Measurements from ENCODE around the gene ZNF433.

Gene ZNF433

GRCh38 chr19:11973019-11973810 is 62.3 kb downstream of the ZNF433 start:
- no peak overlapping the region for H3K4me3 ChIP-seq (replicated peaks; ENCODE audit: low read depth, low read length)
- no peak for DNase-seq (ENCODE audit: extremely low read depth, low read depth)
- no peak for TF ChIP-seq CTCF (IDR thresholded peaks at IDR 0.05; ENCODE audit: low read depth, low read length, missing control alignments)

- no peak for DNase-seq (ENCODE audit: extremely low read depth, low read depth)
- H3K4me3 ChIP-seq (replicated peaks; ENCODE audit: low read depth, low read length), result no peak overlapping the region
- TF ChIP-seq CTCF (IDR thresholded peaks at IDR 0.05; ENCODE audit: low read depth, low read length, missing control alignments), result no peak
Observed at GRCh38 chr19:11971041-11971440, 64.4 kb downstream of the ZNF433 start.

GRCh38 chr19:11970174-11970573 is 65.3 kb downstream of the ZNF433 start:
- TF ChIP-seq CTCF (IDR thresholded peaks at IDR 0.05; ENCODE audit: low read depth, low read length, missing control alignments), result no peak
- H3K4me3 ChIP-seq (replicated peaks; ENCODE audit: low read depth, low read length), result no peak overlapping the region
- no peak for DNase-seq (ENCODE audit: extremely low read depth, low read depth)

- no peak for DNase-seq (ENCODE audit: extremely low read depth, low read depth)
- peak within 1 kb of the TSS; percentile 40 for H3K4me3 ChIP-seq (replicated peaks; ENCODE audit: low read depth, low read length)
- TF ChIP-seq CTCF (IDR thresholded peaks at IDR 0.05; ENCODE audit: low read depth, low read length, missing control alignments), result no peak
Observed at GRCh38 chr19:11964858-11965645, 70.4 kb downstream of the ZNF433 start, which contains the start of gene ZNF763. ZNF763 (plus strand) TSS chr19:11965040; CDS start chr19:11965209, 169 bp downstream.

Data from HFF-Myc (cell line).